Measurements from ENCODE around the gene DOCK1.
"Not testable (repeated sequence)": the region's sequence is repeated elsewhere in the genome, so short reads cannot be mapped to it uniquely, and the experiment has no call there.

DOCK1 gene

GRCh38 chr10:127302343-127302742 is 397.1 kb downstream of the DOCK1 start:
- no peak overlapping the region for H3K27ac ChIP-seq
- TF ChIP-seq ZFX (IDR thresholded peaks at IDR 0.05; ENCODE audit: borderline replicate concordance): no peak
- TF ChIP-seq CTCF (IDR thresholded peaks at IDR 0.05): no peak

- TF ChIP-seq CTCF (IDR thresholded peaks at IDR 0.05) (no peak), ZFX (IDR thresholded peaks at IDR 0.05; ENCODE audit: borderline replicate concordance) (no peak)
- no peak overlapping the region for H3K27ac ChIP-seq
Observed at GRCh38 chr10:127303105-127303504, 397.9 kb downstream of the DOCK1 start.

GRCh38 chr10:127303746-127304145 is 398.5 kb downstream of the DOCK1 start:
- no peak overlapping the region for H3K27ac ChIP-seq
- TF ChIP-seq CTCF (IDR thresholded peaks at IDR 0.05): no peak
- TF ChIP-seq ZFX (IDR thresholded peaks at IDR 0.05; ENCODE audit: borderline replicate concordance): no peak

GRCh38 chr10:127306479-127306878 is 401.3 kb downstream of the DOCK1 start:
- TF ChIP-seq CTCF (IDR thresholded peaks at IDR 0.05): no peak
- TF ChIP-seq ZFX (IDR thresholded peaks at IDR 0.05; ENCODE audit: borderline replicate concordance): no peak
- H3K27ac ChIP-seq: no peak overlapping the region

GRCh38 chr10:127307338-127307737 is 402.1 kb downstream of the DOCK1 start:
- TF ChIP-seq CTCF (IDR thresholded peaks at IDR 0.05) (no peak), ZFX (IDR thresholded peaks at IDR 0.05; ENCODE audit: borderline replicate concordance) (no peak)
- H3K27ac ChIP-seq: no peak overlapping the region

- no peak for TF ChIP-seq CTCF (IDR thresholded peaks at IDR 0.05)
- no peak overlapping the region for H3K27ac ChIP-seq
Observed at GRCh38 chr10:127308031-127308430, 402.8 kb downstream of the DOCK1 start.

- H3K27ac ChIP-seq: not testable (repeated sequence)
Observed at GRCh38 chr10:127309619-127310018, 404.4 kb downstream of the DOCK1 start.

- TF ChIP-seq CTCF (IDR thresholded peaks at IDR 0.05) (no peak), ZFX (IDR thresholded peaks at IDR 0.05; ENCODE audit: borderline replicate concordance) (no peak)
- no peak overlapping the region for H3K27ac ChIP-seq
Observed at GRCh38 chr10:127310430-127310829, 405.2 kb downstream of the DOCK1 start.

Data from 22Rv1 (cell line).